GM18907 (cell line): ENCODE results near the gene MAP4K4.
"Not testable (repeated sequence)": the region's sequence is repeated elsewhere in the genome, so short reads cannot be mapped to it uniquely, and the experiment has no call there.

ENCODE experiments used
- ATAC-seq: cut with Tn5 transposase; IDR thresholded peaks from one replicate; pipeline ENCODE4 v1.9.1; 2021; ENCODE audit warnings: mild to moderate bottlenecking, moderate library complexity; ENCODE audit not compliant: unreplicated experiment

Gene MAP4K4

GRCh38 chr2:101895819-101896322 is 198.4 kb downstream of the MAP4K4 start:
- no peak for ATAC-seq

GRCh38 chr2:101897301-101897700 is 199.8 kb downstream of the MAP4K4 start:
- ATAC-seq = no peak

- no peak for ATAC-seq
Observed at GRCh38 chr2:101899265-101899664, 201.8 kb downstream of the MAP4K4 start.

- no peak for ATAC-seq
Observed at GRCh38 chr2:101899871-101900270, 202.4 kb downstream of the MAP4K4 start.

DNA sequence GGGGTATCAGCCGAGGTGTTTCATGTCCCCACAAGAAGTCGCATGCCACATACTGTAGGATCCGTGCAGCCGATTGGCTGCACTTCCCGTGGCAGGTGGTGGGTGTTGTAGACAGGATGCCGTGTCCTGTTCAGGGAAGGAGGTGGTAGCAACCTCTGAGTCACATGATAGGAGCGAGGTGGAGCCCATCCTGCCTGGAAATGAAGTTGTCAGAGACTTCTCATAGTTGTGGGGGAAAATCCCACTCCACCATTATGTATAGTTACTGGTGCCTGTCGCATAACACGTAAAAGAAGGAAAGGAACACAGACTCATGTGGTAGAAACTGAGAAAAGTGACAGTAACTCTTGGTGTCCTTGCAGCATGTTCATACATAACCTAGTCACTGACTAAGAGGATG is 202.9 kb downstream of the MAP4K4 start:
- peak; percentile 77 for ATAC-seq

- ATAC-seq = no peak
Observed at GRCh38 chr2:101901241-101901640, 203.7 kb downstream of the MAP4K4 start.

- ATAC-seq = no peak
Observed at GRCh38 chr2:101902169-101902568, 204.7 kb downstream of the MAP4K4 start.

DNA sequence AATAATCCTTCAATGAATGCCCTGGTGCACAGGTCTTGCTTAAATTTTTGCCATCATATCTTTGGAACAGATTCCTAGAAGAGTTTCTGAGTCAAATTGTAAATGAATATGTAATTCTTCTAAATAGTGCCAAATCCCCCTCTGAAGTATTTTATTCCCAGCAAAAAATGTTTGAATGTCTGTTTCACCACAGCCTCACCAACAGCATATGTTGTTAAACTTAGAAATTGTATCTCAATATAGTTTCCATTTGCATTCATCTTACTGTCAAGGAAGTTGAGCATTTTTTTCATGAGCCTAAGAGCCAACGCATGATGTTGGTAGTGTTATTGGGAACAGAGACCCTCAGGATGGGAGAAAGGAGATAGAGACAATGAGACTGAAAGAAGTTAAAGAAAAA is 207.4 kb downstream of the MAP4K4 start:
- ATAC-seq = no peak

DNA sequence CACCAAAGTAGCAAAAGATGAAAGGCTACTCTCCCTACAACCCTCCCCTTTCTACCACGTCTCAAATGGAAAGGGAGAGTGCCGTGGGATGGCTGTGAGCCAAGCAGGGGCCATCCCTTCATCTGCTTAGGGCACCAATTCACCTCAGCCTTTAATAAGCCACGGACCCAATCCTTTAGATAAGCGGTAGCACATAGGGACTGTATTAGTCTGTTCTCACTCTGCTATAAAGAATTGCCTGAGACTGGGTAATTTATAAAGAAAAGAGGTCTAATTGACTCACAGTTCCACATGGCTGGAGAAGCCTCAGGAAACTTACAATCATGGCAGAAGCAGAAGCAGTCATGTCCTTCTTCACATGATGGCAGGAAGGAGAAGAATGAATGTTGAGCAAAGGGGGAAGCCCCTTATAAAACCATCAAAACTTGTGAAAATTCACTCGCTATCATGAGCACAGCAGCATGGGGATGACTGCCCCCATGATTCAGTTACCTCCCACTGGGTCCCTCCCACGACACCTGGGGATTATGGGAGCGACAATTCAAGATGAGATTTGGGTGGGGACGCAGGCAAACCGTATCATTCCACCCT is 208.3 kb downstream of the MAP4K4 start:
- ATAC-seq = no peak

- ATAC-seq = no peak
Observed at GRCh38 chr2:101909760-101910159, 212.3 kb downstream of the MAP4K4 start.

DNA sequence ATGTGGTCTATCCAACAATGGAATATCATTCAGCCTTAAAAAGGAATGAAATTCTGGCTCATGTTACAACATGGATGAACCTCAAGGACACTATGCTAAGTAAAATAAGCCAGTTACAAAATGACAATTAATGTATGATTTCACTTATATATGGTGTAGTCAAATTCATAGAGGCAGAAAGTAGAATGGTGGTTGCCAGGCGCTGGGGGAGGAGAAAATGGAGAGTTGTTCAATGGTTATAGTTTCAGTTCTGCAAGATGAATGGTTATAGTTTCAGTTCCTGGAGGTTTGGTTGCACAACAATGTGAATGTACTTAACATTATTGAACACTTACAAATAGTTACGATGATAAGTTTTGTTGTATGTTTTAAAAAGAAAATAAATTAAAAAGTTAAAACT is 215.0 kb downstream of the MAP4K4 start:
- ATAC-seq = peak; percentile 99

DNA sequence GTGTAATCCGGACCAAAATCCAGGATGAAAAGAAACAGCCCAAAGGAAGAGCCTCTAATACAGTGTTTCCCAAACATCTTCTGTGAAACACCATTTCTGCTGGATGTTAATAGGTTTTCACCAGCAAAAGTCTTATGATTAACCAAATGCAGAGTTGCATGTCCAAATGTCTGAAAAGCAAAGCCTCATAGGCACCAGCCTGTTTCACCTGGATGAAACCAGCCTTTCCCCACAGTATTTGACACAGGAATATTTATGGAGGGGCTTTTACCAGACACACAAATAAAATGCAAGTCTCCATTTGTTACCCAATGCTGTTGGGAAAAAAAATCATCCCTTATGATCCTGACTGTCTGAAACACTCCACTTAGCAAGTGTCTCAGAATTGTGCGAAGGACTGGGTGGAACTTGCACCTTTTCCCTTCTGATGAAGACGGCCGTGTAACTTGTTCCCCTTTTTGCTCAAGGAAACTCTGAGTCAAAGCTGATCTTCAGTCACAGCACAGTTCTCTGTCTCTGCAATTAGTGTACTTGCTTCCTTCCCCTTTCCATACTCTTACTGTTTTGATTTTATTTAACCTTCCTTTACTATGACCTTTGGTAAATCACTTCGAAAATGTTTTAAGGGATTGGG is 223.9 kb downstream of the MAP4K4 start:
- ATAC-seq = no peak

DNA sequence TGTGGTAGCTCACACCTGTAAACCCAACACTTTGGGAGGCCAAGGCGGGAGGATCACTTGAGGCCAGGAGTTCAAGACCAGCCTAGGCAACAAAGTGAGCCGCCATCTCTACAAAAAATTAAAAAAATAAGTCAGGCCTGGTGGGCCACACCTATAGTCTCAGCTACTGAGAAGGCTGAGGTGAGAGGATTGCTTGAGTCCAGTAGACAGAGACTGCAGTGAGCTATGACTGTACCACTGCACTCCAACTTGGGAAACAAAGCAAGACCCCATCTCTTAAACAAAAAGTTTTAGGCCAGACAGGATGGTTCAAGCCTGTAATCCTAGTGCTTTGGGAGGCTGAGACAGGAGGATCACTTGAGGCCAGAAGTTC is 224.4 kb downstream of the MAP4K4 start:
- ATAC-seq = no peak

- not testable (repeated sequence) for ATAC-seq
Observed at GRCh38 chr2:101924311-101924710, 226.8 kb downstream of the MAP4K4 start.

GRCh38 chr2:101930019-101930418 is 232.5 kb downstream of the MAP4K4 start:
- ATAC-seq = no peak

DNA sequence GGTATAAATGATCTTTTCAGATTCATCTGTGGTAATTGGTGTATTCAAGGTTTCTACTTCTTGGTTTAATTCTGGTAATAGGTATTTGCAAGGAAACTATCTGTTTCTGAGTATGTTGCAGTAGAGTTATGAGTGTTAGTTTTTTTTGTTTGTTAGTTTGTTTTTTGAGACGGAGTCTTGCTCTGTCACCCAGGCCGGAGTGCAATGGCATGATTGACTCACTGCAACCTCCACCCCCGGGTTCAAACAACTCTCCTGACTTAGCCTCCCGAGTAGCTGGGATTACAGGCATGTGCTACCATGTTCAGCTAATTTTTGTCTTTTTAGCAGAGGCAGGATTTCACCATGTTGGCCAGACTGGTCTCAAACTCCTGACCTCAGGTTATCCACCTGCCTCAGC is 233.3 kb downstream of the MAP4K4 start:
- ATAC-seq = no peak

DNA sequence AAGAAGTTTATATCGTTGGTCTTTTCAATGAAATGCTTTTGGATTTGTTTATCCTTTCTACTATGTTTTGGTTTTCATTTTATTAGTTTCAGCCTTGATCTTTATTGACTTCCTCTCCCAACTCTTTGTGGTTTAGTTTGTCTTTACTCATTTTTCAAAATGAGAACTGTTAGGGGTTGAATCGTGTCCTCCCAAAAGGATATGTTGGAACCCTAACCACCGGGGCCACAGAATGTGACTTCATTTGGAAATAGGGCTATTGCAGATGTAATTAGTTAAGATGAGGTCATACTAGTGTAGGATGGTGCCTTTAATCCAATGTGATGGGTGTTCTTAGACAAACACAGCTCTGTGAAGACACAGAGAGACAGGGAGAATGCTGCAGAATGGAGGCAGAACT is 233.9 kb downstream of the MAP4K4 start:
- no peak for ATAC-seq

GRCh38 chr2:101935764-101936163 is 238.3 kb downstream of the MAP4K4 start:
- ATAC-seq = not testable (repeated sequence)

GRCh38 chr2:101942851-101943250 is 245.3 kb downstream of the MAP4K4 start:
- no peak for ATAC-seq
